Vagina (tissue), 2 donors: ENCODE data around the gene STIMATE.

Experiments
- POLR2AphosphoS5 ChIP-seq, 2 donors: sonication (generic); formaldehyde crosslinking; IDR thresholded peaks; one replicate each; pipeline ENCODE4 v1.9.0; 2017; ENCODE audit warnings: antibody characterized with exemption in 2 of 2, mild to moderate bottlenecking in 2 of 2, low read depth in 1 of 2; ENCODE audit not compliant: insufficient read depth in 1 of 2
- TF ChIP-seq, protein P1 (sequence below), 3 experiments: fragments of 450-650 bp in 2 of 3; fragments of 200-600 bp in 1 of 3; sonication (generic) in 1 of 3; IDR thresholded peaks; one replicate each; pipeline ENCODE4 v1.5.1; 2017 to 2019; ENCODE audit warnings: antibody characterized with exemption in 3 of 3, mild to moderate bottlenecking in 2 of 3, moderate library complexity in 2 of 3

DNA sequence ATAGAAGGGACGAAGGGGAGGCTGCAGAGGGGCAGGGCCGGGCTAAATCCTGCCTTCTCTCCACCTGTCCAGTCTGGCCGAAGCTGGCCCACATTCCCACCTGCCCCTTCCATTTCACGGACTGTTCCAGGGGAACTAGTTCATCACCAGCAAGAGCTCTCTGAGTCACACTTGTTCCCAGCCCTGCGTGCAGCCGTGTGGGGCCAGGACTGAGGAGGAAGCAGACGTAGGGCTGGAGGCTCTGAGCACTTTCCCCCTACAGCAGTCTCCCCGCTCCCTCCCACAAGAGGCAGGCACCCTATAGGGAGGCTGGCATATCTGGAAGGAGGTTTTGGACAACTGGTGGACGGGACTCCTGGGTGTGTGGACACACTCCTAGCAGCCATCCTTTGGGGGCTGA is 69.9 kb downstream of the STIMATE start:
- TF ChIP-seq, protein P1, sequence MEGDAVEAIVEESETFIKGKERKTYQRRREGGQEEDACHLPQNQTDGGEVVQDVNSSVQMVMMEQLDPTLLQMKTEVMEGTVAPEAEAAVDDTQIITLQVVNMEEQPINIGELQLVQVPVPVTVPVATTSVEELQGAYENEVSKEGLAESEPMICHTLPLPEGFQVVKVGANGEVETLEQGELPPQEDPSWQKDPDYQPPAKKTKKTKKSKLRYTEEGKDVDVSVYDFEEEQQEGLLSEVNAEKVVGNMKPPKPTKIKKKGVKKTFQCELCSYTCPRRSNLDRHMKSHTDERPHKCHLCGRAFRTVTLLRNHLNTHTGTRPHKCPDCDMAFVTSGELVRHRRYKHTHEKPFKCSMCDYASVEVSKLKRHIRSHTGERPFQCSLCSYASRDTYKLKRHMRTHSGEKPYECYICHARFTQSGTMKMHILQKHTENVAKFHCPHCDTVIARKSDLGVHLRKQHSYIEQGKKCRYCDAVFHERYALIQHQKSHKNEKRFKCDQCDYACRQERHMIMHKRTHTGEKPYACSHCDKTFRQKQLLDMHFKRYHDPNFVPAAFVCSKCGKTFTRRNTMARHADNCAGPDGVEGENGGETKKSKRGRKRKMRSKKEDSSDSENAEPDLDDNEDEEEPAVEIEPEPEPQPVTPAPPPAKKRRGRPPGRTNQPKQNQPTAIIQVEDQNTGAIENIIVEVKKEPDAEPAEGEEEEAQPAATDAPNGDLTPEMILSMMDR (IDR thresholded peaks at IDR 0.05) = no peak
- TF ChIP-seq POLR2AphosphoS5 (IDR thresholded peaks at IDR 0.05; ENCODE audit: insufficient read depth in 1 of 2, low read depth in 1 of 2) = no peak
